Astrocyte (in vitro differentiated cells and primary cell): Measurements from ENCODE around the gene AGTR2. TPM values are rescaled to one million over a fixed set of nuclear protein-coding genes. Genes with fewer than 3 reads are reported as not detected.

Experiments used
- DNase-seq: peaks from one replicate; pipeline ENCODE4 v3.0.0-alpha.2; 2010; ENCODE audit warnings: low read depth
- FAIRE-seq: peaks from 2 replicates; lab custom pipeline; 2011; peaks lifted over from hg19 to GRCh38; lab: Jason Lieb, UNC
- H2AFZ ChIP-seq: 2 replicates; pipeline ENCODE4 v1.6.0; 2012; ENCODE audit warnings: low read depth, low read length, inconsistent platforms
- H3K27ac ChIP-seq: 2 replicates; pipeline ENCODE4 v1.5.1; 2011; ENCODE audit warnings: low read depth, low read length, inconsistent platforms
- H3K27me3 ChIP-seq: 2 replicates; pipeline ENCODE4 v1.6.0; 2011; ENCODE audit warnings: low read length, inconsistent platforms; ENCODE audit not compliant: insufficient read depth
- H3K36me3 ChIP-seq: 2 replicates; pipeline ENCODE4 v1.5.1; 2011; ENCODE audit warnings: low read length, inconsistent platforms; ENCODE audit not compliant: insufficient read depth
- H3K4me1 ChIP-seq: 2 replicates; pipeline ENCODE4 v1.5.1; 2011; ENCODE audit warnings: low read length, inconsistent platforms; ENCODE audit not compliant: insufficient read depth
- H3K4me2 ChIP-seq: 2 replicates; pipeline ENCODE4 v1.6.0; 2012; ENCODE audit warnings: low read length, inconsistent platforms
- H3K4me3 ChIP-seq: 2 replicates; pipeline ENCODE4 v1.5.1; 2011; ENCODE audit warnings: low read depth, mild to moderate bottlenecking, low read length, inconsistent platforms; ENCODE audit not compliant: insufficient read depth
- H3K79me2 ChIP-seq: 2 replicates; pipeline ENCODE4 v1.6.0; 2012; ENCODE audit warnings: mild to moderate bottlenecking, low read length, inconsistent platforms; ENCODE audit not compliant: insufficient read depth
- H3K9ac ChIP-seq: 2 replicates; pipeline ENCODE4 v1.6.0; 2012; ENCODE audit warnings: mild to moderate bottlenecking, low read length, inconsistent platforms
- H3K9me3 ChIP-seq: 2 replicates; pipeline ENCODE4 v1.5.1; 2012; ENCODE audit warnings: low read depth, mild to moderate bottlenecking, low read length, inconsistent platforms; ENCODE audit not compliant: insufficient read depth
- H4K20me1 ChIP-seq: 2 replicates; pipeline ENCODE4 v1.6.0; 2012; ENCODE audit warnings: low read length, inconsistent platforms; ENCODE audit not compliant: insufficient read depth
- H3K27ac Mint-ChIP-seq: one replicate; pipeline ENCODE4 v1.8.0; 2021; ENCODE audit warnings: mild to moderate bottlenecking, mixed read lengths; ENCODE audit not compliant: unreplicated experiment
- H3K27me3 Mint-ChIP-seq: one replicate; pipeline ENCODE4 v1.8.0; 2021; ENCODE audit warnings: low read depth, mixed read lengths; ENCODE audit not compliant: unreplicated experiment
- H3K36me3 Mint-ChIP-seq: one replicate; pipeline ENCODE4 v1.8.0; 2021; ENCODE audit warnings: low read depth, mixed read lengths; ENCODE audit not compliant: unreplicated experiment
- H3K4me1 Mint-ChIP-seq: one replicate; pipeline ENCODE4 v1.8.0; 2021; ENCODE audit warnings: low read depth, mixed read lengths; ENCODE audit not compliant: unreplicated experiment
- H3K4me3 Mint-ChIP-seq: one replicate; pipeline ENCODE4 v1.8.0; 2021; ENCODE audit warnings: mild to moderate bottlenecking, moderate library complexity, mixed read lengths; ENCODE audit not compliant: unreplicated experiment
- H3K9me3 Mint-ChIP-seq: one replicate; pipeline ENCODE4 v1.8.0; 2021; ENCODE audit warnings: mild to moderate bottlenecking, mixed read lengths; ENCODE audit not compliant: unreplicated experiment
- EZH2 ChIP-seq: IDR thresholded peaks from 2 replicates; pipeline ENCODE4 v1.6.1; 2012; ENCODE audit warnings: mild to moderate bottlenecking, low read length, inconsistent platforms; ENCODE audit not compliant: insufficient read depth
- total RNA-seq: library from RNA; stranded (reverse); gene quantifications from 2 replicates; pipeline ENCODE4 v1.2.1, GENCODE V29; 2021
- TF ChIP-seq, protein P1 (sequence below): IDR thresholded peaks from 2 replicates; pipeline ENCODE4 v1.5.1; 2011; ENCODE audit warnings: low read depth, mild to moderate bottlenecking, inconsistent platforms, low read length, moderate library complexity; ENCODE audit not compliant: insufficient read depth

The AGTR2 gene
- total RNA-seq, 1 donor from 2014 or later, result not detected

DNA sequence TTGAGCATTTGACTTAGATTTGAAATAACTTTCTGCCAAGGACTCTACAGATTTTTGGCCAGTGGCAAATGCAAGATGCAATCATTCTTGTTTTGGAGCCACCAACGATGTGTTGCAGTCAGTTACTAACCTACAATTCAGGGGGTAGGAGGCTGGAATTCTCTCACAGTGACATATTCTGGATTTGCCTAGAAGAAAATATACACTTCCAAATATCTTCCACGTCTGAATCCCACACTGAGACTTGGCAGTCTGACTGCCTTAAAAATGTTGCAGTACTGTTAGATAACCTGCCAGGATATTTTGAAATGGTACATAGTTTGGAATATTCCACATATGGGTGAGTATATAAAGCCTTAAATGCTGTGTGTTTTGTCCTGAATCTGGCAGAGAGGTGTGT is 27.6 kb upstream of the AGTR2 start:
- Histone ChIP-seq H3K27ac (no peak overlapping the region), H3K4me3 (no peak overlapping the region), H2AFZ (no peak overlapping the region), H3K9me3 (no peaks in the 10 kb centered on the region), H3K9ac (no peak overlapping the region), H3K79me2 (no peaks in the 10 kb centered on the region), H3K4me1 (no peaks in the 10 kb centered on the region), H4K20me1 (no peaks in the 10 kb centered on the region), H3K36me3 (no peaks in the 10 kb centered on the region), H3K27me3 (no peaks in the 10 kb centered on the region), H3K4me2 (no peak overlapping the region)
- Mint-ChIP-seq H3K4me3 (no peak overlapping the region), H3K36me3 (no peaks in the 10 kb centered on the region), H3K27ac (no peak overlapping the region), H3K9me3 (no peaks in the 10 kb centered on the region), H3K27me3 (no peaks in the 10 kb centered on the region), H3K4me1 (no peaks in the 10 kb centered on the region)
- TF ChIP-seq EZH2, result no peak
- TF ChIP-seq, protein P1, sequence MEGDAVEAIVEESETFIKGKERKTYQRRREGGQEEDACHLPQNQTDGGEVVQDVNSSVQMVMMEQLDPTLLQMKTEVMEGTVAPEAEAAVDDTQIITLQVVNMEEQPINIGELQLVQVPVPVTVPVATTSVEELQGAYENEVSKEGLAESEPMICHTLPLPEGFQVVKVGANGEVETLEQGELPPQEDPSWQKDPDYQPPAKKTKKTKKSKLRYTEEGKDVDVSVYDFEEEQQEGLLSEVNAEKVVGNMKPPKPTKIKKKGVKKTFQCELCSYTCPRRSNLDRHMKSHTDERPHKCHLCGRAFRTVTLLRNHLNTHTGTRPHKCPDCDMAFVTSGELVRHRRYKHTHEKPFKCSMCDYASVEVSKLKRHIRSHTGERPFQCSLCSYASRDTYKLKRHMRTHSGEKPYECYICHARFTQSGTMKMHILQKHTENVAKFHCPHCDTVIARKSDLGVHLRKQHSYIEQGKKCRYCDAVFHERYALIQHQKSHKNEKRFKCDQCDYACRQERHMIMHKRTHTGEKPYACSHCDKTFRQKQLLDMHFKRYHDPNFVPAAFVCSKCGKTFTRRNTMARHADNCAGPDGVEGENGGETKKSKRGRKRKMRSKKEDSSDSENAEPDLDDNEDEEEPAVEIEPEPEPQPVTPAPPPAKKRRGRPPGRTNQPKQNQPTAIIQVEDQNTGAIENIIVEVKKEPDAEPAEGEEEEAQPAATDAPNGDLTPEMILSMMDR, result no peak
- DNase-seq, result no peak
- no peak for FAIRE-seq

DNA sequence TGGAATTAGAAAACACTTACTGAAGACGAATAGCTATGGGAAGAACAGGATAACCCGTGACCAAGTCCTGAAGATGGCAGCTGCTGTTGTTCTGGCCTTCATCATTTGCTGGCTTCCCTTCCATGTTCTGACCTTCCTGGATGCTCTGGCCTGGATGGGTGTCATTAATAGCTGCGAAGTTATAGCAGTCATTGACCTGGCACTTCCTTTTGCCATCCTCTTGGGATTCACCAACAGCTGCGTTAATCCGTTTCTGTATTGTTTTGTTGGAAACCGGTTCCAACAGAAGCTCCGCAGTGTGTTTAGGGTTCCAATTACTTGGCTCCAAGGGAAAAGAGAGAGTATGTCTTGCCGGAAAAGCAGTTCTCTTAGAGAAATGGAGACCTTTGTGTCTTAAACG is 2.4 kb downstream of the AGTR2 start:
- Mint-ChIP-seq H3K27me3 (no peaks in the 10 kb centered on the region), H3K4me1 (no peaks in the 10 kb centered on the region), H3K27ac (no peak overlapping the region), H3K9me3 (no peaks in the 10 kb centered on the region), H3K4me3 (no peak overlapping the region), H3K36me3 (no peaks in the 10 kb centered on the region)
- DNase-seq (no peak), FAIRE-seq (no peak)
- H3K4me2 ChIP-seq, result no peak overlapping the region
- no peak overlapping the region for H2AFZ ChIP-seq
- H3K36me3 ChIP-seq, result no peaks in the 10 kb centered on the region
- no peaks in the 10 kb centered on the region for H3K79me2 ChIP-seq
- no peaks in the 10 kb centered on the region for H3K27me3 ChIP-seq
- H3K9ac ChIP-seq, result no peak overlapping the region
- no peak overlapping the region for H3K27ac ChIP-seq
- H4K20me1 ChIP-seq, result no peaks in the 10 kb centered on the region
- H3K4me1 ChIP-seq, result no peaks in the 10 kb centered on the region
- no peaks in the 10 kb centered on the region for H3K9me3 ChIP-seq
- no peak overlapping the region for H3K4me3 ChIP-seq
- TF ChIP-seq EZH2, result no peak
- TF ChIP-seq, protein P1, result no peak

DNA sequence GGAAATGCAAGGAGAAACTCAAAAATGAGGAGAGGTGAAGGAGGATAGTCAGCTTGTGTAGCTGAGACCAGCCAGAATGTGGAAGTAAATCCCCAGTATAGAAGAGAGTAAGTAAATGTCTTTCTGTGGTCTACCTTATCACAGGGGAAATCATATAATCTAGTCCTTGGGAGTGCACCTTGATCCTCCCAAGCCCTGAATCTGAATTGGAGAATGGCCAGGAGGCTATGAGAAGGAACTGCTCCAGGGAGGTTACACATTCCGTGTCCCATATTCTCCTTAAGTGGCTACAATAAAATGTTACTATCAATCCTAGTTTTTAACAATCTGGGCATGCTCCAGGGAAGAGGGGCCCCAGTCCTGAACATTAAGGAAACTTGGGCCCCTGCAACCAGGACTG is 10.8 kb downstream of the AGTR2 start:
- H3K27ac ChIP-seq, result no peak overlapping the region
- no peaks in the 10 kb centered on the region for H3K9me3 ChIP-seq
- H3K4me3 ChIP-seq, result no peak overlapping the region
- H3K27me3 ChIP-seq, result no peaks in the 10 kb centered on the region
- Mint-ChIP-seq H3K27me3 (no peaks in the 10 kb centered on the region), H3K27ac (no peak overlapping the region), H3K9me3 (peaks cover 2% of the 10 kb centered on the region), H3K36me3 (no peaks in the 10 kb centered on the region), H3K4me3 (no peak overlapping the region), H3K4me1 (no peaks in the 10 kb centered on the region)
- H4K20me1 ChIP-seq, result no peaks in the 10 kb centered on the region
- DNase-seq (no peak), FAIRE-seq (no peak)
- H3K4me2 ChIP-seq, result no peak overlapping the region
- no peak overlapping the region for H2AFZ ChIP-seq
- TF ChIP-seq, protein P1, result no peak
- TF ChIP-seq EZH2, result no peak
- no peak overlapping the region for H3K9ac ChIP-seq
- H3K36me3 ChIP-seq, result no peaks in the 10 kb centered on the region
- H3K4me1 ChIP-seq, result no peaks in the 10 kb centered on the region
- H3K79me2 ChIP-seq, result no peaks in the 10 kb centered on the region
